Measurements from ENCODE around the gene HS6ST1.
"Not testable (repeated sequence)": the region's sequence is repeated elsewhere in the genome, so short reads cannot be mapped to it uniquely, and the experiment has no call there.

Gene HS6ST1

DNA sequence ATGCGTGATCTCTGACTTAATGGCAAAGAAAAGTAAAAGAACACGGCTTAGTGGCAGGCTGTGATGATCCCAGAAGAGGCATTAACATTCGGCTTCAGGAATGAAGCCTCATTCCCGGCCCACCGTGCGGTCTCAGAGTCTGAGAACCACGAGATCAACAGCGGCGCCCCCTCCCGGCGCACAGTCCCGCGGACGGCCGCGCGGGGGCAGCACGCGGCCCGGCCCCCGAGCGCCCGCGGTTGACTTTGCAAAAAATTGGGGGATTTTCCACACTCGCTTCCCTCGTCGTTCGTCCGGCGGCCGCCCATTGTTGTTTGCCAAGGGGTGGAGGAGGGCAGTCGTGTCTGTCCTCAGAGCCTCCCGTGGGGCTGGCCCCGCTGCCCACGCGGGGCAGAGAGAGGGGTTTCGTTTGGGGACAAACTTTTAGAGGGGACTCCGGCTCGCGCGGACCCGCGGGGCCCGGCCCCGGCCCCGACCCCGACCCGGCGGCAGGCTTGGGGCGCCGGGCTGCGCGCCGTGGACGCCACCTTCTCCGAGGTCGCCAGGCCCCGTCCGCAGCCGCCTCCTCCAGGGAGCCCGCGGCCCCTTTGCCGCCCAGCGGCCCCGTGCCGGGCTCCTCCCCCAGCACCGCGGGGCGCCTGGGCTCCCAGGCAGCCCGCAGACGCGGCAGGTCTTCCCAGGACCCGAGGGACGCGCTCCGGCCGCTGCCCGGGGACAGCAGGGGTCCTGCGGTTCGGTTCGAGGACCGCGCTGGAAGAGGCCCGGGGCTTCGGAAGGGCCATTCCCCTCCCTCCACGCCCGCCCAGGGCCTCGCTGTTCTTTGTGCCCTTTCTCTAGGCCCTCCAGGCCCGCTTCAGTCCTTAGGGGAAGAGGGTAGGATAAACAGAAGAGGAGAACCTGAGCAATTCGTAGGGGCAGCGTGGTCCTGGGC, 3.4 kb upstream of the HS6ST1 start:
- DNase-seq (ENCODE audit: low spot score): peak; percentile 82

DNA sequence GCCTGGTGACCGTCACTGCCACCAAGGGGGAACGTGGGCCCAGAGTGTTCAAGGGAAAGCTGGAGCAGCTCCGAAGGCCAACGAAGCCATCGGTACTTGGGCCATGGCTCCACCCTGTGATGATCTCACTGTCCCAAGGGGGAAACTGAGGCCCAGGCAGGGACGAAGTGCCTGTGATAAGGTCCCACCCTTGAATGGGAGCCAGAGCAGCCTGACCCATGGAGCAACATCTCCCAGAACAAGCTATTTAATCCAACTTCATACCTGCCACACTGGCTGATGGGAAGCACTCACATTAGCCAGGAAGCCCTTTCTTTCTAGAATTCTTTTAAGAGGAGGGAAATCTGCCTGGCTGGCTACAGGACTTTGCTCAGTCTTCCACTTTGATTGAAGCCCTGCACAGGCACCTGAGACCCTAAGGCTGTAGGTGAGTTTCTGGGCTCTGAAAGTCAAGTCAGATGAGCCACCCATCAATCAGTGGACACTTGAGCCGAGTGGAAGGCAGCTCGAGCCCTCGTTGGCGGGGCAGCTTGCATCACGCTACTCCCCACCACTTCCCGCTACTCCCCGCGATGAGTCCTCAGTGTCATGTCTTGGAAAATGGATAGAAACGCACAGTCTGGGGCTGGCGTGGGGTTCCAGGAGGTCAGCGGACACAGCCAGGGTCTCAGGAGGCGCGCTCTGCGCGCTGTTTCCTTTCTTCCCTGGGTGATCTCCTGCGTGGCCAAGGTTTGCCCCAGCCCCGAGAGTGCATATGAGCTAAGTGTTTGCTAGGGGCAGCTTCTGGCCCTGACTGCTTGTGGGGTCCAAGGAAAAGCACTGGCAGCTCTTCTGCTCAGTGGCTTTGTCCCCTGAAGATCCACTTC, 2.5 kb upstream of the HS6ST1 start:
- DNase-seq (ENCODE audit: low spot score): no peak

DNA sequence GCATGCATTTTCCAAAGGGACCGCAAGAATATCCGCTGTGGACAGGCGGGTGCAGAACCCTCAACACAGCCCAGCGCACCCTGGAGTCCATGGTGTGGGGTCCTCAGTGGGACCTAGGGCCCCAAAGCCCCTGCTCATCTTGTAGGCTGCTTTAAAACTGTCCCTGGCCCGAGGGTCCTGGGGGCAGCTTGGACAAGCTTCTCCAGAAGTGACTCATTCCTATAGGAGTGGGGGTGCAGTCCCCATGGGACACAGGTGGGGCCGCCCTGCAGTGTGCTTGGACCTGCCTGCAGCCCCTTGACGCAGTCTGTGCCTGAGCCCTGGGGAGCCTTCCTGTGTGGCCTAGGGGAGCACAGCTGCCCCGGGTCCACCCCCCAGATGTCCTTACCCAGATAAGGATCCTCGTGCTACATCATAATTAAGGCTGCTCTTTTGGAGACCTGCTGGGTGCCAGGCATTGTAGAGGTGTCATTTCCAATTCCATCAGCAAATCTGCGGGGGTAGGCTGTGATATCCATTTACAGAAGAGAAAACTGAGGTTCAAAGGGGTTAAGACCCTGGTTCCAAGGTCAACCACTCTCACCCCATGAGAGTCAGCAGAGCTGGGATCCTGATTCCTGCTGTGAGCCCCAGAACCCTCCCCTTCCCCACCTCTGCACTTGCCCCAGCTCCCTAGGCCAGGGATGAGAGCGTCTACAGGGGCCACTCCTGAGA, 1.7 kb upstream of the HS6ST1 start:
- no peak for DNase-seq (ENCODE audit: low spot score)

DNA sequence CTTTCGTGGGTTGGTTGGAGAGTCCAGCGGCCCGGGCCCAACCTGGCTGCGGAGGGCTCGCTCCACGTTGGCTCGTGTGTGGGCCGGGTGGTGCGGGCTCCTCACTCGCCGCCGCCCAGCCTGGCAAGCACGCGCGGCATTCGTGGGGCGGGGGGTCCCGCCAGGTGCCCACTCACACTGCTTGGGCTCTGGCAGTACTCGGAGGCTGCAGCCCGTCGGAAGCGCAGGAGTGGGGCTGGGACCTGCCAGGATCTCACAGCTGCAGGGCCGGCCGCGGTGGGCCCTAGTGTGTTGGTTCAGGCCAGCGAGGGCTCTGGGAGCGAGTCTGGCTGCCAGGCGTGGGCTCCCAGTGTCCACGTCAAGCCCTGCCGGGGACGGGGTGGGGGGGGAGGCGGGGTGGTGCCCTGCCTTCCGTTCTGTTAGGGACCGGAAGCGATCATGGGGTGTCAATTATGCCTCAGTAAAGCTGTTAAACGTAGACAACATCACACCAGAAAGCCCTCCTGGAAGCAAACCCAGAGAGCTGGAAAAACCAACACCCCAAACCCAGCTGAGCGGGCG, 1.0 kb upstream of the HS6ST1 start:
- no peak for DNase-seq (ENCODE audit: low spot score)

DNA sequence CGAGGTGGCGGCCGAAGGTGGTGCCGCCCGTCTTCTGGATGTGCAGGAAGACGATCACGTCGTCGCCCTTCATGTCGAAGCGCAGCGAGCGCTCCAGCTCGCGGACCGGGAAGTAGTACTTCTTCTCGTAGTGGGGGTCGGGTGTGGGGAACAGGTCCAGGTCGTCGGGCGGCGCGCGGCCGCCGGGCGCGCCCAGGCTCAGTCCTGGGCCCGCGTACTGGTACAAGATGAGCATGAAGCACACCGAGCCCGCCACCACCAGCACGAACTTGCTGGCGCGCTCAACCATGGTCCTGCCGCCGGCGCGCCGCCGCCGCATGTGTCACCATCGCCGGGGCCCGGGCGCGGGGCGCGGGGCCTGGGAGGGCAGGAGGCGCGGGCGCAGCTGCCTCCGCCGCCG, 423 bp downstream of the HS6ST1 start:
- not testable (repeated sequence) for DNase-seq (ENCODE audit: low spot score)

DNA sequence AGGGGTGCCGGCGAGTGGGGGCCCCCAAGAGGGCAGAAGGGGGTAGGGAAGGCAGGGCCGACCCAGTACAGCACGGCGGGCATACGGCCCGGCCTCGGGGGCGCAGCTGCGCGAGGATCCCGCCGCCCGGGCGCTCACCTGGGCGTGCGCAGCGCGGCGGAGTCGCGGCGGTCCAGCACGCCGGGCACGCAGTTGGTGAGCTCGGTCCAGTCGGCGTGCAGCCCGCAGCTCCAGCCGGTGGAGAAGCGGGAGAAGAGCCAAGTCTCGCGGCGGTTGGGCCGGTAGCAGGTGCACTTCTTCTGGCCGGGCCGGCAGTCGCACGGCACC, 806 bp downstream of the HS6ST1 start:
- DNase-seq (ENCODE audit: low spot score): not testable (repeated sequence)

DNA sequence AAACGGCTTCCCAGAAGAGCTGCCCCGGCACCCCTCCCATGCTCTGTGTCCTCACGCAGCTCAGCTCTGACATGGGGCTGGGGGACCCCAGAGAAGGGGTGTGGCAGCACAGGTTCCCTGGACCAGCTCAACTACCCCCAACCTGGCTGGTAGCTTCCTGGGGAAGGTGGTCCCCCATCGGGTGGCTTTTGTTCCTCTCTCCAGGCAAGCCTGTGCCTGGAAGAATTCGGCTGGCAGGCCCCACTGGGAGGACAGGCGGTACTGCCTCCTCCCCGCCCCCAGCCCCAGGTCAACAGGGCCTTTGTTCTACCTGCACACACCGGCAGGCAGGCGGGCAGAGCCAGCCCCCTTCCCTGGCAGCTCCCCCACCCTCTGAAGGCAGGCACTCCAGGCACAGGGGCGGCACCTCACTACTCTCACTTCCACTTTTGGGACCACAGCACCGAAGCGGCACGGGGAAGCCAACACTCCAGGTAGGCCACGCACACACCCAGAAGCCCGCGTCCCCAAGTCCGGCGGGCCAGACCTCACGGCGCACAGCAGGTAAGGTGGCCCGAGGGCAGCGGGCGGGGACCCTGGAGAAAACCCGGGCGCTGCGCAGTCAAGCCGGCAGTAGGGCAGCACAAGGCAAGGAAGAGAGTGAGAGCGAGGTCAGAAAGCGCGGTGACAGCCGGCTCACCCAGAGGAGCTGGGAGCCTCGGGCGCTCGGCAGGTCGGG, 1.3 kb downstream of the HS6ST1 start:
- DNase-seq (ENCODE audit: low spot score): no peak

DNA sequence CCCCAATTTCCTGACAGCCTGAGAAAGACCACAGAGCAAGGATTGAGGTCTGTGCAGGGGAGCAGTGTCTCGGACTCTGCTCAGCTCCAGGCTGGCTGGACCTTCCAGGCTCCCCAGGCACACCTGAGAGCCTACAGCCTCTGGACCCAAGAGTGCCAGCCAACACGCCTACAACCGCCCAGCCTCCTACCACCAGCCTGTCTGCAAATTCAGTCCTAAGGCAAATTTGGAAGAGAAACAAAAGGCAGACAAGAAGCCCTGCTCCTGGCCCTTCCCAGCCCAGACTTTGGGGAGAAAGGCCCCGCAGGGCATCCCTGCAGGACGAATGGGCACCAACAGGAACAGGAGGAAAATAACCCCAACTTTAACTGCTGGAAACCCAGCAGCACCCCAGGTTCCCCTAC, 1.9 kb downstream of the HS6ST1 start:
- DNase-seq (ENCODE audit: low spot score): no peak

DNA sequence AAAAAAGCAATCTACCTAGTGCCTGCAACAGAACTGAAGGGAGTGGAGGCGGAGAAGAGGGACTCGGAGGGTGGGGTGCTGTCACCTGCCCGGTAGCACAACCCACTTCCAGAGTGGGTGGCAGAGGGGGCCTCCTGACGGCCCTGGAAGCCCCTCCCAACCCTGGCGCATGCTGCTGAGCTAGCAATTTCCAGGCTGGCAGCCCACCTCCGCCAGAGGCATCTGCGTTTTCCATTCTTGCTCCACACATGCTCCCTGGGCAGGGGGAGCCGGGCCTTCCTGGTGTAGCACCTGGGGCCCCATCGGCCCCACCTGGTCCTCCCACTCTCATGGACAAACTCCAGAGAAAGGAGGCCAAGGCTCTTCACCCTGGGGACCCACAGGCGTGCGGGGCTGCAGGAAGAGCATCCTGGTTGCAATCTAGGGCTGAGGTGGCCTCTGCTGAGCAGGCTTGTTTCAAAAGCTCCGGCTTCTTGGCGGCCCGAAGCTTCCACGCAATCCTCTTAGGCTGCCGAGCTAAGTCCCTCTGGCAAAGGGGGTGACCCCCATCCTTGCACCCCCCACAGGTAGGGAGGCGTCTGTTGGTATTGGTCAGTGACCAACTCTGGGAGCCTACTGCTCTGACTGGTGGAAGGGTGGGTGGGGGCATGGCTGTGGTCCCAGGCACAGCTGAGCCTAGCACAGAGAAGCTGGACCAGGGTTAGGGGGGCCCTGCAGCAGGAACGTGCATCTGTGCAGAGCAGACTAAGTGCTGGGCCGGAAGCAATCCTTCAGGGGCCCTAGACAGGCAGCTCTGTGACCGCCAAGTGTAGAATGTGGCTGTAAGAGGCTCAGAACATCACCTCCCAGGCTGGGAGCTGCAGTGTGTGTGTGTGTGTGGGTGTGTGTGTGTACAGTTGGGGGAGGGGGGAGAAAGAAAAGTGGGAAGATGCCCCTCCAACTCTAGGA, 2.6 kb downstream of the HS6ST1 start:
- no peak for DNase-seq (ENCODE audit: low spot score)

DNA sequence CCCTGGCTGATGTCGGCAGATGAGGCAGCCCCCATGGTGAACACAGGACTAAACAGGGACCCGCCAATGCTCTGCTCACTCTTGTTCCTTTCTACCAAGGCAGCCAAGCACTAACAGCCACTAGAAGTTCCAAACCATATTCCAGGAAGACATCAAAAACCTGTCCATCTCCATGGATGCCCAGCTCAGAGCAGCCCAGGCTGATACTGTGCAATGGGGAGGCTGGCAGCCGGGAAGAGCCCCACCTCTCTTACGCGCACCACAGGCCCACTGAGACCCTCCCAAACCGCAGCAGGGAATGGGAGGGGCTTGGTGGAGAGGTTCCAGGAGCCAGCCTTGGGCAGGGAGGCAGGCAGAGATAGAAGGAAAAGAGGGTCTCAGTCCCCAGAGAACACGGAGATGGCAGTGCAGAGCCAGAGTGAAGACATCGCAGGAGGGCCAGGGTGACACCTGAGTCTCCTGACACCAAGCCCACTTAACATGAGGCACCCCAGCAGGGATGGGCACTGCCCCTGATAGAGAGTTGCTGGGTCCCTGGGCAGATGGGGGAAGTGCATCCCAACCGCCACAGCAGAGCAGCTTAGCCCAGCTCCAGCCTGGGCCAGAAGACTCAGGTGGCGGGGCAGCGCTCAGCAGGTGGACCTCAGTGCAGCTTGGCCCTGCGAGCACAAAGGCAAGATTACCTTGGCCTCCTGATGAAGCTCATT, 3.4 kb downstream of the HS6ST1 start:
- DNase-seq (ENCODE audit: low spot score): no peak

DNA sequence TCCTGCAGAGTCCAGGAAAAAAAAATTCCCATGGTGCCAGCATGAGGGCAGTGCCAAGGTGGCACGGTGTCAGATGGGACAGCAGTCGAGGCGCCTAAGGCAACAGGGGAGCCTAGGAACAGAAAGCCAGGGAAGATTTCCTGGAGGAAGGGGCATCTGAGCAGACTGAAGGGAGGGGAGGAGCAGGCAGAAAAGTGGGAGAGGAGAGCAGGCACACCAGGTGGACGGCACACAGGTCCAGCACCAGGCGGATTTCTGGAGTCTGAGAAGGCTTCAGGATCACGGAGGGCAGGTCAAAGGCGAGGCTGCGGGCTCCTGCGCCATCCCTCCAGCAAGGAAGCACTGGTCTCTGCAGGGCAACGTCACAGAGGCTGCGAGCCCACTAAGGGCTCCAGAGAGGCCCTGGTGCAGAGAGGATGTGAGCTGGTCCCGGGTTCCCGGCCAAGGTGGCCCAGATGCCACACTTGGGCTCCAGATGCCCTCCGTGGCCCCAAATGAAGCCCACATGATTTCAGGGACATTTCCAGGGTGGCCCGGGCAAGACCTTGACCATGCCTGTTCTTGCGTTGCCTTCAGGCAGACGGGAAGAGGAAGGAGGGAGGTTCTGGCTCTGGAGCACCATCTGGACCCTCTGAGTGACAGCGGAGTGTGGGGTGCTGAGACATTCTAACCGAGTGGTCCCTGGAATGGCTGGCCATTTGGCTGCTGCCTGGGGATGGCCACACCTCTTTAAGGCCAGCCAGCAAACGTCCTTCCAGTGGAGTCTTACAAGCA, 4.1 kb downstream of the HS6ST1 start:
- DNase-seq (ENCODE audit: low spot score): no peak

DNA sequence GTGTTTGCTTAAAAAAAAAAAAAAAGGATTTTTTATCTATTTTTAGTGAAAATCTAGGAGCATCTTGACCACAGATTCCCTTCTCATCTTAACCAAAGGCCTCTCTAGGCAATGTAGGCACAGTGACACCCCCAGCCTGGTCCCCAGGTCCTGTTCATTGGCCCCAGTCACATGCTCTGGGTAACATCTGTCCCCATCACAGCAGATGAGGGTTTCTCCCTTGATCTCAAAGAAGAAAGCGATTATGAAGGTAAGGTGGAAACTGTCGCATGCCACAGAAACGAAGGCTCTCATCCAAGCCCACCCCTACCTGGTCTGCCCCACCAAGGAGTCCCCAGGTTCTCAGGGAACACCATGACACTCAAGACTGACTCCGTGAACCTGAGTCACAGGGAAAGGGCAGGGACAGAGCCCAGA, 4.7 kb downstream of the HS6ST1 start:
- DNase-seq (ENCODE audit: low spot score): no peak

DNA sequence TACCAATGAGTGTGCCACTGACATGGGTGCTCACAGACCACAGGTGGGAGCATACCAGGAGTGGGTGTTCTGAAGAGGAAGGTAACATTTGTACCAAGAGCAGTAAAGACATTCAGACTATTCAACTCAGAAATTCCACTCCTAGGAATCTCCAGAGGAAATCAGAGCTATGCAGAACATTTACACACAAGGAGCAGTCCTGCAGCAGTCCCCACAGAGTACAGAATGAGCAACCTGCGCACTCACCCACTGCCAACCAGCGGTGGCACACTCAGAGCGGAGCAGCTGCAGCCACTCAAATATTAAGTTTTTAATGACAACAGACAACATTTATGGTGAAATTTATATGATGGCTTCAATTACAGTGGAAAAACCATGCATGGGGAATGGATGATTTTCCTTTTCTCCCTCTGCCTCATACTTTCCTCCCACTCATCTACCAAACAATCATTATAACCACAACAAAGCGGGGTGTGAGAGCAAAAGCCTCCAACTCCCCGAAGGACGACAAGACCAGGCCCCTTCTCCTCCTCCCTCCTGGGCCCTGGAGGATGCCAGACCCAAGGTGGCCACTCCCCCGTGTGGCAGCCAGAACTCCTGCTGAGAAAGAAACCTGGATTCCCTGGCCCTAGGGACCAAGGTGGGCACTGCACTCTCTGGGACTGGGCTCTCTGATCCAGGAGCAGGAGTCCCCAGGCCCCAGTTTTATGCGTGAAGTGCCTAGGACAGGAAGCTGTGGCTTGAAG, 5.4 kb downstream of the HS6ST1 start:
- DNase-seq (ENCODE audit: low spot score): no peak

DNA sequence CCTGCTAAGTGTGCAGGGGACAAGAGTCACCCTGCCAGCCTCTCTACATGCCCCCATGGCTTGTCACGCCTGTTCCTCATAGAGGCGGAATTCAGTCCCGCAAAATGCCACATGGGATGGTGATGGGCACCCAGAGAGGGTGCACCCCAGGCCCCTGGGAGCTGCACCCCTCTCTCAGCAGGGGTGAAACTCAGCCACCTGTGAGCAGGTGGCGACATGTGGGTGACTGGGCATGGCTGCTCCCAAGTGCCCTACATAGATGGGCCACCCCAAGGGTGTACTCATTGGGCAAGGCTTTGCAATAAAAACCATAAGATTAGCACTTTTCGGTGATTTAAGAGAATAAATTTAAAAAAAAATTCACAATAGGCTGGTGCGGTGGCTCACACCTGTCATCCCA, 6.3 kb downstream of the HS6ST1 start:
- DNase-seq (ENCODE audit: low spot score): no peak

DNA sequence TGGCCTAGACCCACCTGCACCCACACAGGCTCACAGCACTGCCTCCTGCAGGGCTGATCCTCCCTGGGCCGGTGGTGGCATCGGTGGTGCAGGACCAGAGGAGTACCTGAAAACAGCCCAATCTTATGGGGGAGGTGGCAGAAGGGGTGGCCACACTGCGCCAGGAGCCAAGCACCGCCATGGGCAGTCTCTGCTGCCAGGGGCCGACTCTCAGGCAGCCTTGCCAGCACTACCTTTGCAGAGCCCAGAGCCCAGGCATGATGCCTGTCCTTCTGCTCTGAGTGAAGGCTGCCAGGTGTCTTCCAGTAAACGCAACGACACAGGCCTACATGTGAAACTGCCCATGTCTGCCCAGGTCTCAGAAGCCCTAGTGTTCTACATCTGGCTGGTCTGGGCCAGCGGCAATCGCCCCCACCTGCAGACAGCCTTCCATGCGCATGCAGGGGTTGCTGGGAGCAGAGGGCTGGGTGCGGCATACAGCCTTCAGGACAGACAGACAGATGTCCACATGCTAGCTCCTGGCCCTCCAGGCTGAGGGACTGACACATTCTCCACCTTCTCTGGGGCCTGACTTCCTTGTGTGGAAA, 6.8 kb downstream of the HS6ST1 start:
- DNase-seq (ENCODE audit: low spot score): no peak

DNA sequence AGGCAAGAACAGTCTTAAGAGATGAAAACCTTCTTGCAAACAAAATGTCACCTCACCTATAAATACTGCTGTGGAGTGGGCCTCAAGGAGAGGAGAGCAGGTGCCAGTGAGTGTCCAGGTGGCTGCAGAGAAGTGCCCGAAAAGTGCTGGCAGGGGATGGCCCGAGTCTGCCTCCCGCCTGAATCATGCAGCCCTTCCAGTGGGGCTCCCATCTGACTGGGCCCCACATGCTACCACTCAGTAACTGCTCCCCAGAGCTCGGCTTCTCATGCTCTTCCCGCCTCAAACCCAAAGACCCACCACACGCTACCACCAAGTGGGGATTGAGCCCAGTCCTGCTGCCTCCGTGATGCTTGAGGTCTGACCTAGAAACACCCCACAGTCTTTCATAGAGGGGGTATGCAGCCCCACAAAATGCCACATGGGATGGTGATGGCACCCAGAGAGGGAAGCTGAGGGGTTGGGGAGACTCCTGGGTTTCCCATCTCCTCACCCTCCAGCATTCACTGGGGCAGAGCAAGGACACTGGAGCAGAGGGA, 7.4 kb downstream of the HS6ST1 start:
- DNase-seq (ENCODE audit: low spot score): no peak

DNA sequence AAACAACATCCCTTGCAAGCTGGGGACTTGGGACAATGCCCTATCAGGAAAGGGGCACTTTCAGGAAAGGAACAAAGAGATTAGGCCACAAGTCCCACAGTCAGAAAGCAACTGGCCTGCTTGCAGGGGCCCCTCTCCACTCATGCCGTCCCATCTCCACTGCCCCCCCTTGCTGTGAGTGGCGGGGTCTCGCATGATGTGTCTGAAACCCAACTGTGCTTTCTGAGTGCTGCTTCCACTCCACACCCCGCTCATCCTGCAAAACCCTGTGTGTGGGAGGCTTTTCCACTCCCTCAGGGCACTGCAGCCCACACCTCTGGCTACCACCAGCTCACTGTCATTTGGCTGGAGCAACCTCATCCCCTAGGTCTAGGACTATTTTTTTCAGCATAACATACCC, 7.9 kb downstream of the HS6ST1 start:
- no peak for DNase-seq (ENCODE audit: low spot score)

Measured in CD4-positive, alpha-beta T cell treated with Interleukin-15 for 4 hours (primary cell).